GM12878 (cell line): ENCODE data around the gene TGFB1. TPM values are rescaled to one million over a fixed set of nuclear protein-coding genes. Genes with fewer than 3 reads are reported as not detected.

Experiments used
- EGR1 ChIP-seq, 2 experiments: IDR thresholded peaks; 1 replicate in 1 of 2; 2 replicates in 1 of 2; pipeline ENCODE4 v1.6.1; 2011 to 2012; ENCODE audit warnings: low read depth in 2 of 2, low read length in 2 of 2, borderline replicate concordance in 1 of 2, mild to moderate bottlenecking in 1 of 2, moderate library complexity in 1 of 2
- EZH2 ChIP-seq: IDR thresholded peaks from 2 replicates; pipeline ENCODE4 v1.6.1; 2012; ENCODE audit warnings: low read depth, mild to moderate bottlenecking, control low read depth, inconsistent platforms, low read length, borderline replicate concordance; ENCODE audit not compliant: control insufficient read depth
- FOXK2 ChIP-seq: fragments of 450-650 bp; IDR thresholded peaks from 2 replicates; pipeline ENCODE4 v1.6.1; 2017; ENCODE audit warnings: mild to moderate bottlenecking, moderate library complexity
- IKZF1 ChIP-seq: fragments of 450-650 bp; conservative IDR thresholded peaks from 2 replicates; pipeline ENCODE4 v1.6.1; 2017; ENCODE audit warnings: antibody characterized with exemption, mild to moderate bottlenecking
- KAT2A ChIP-seq: conservative IDR thresholded peaks from 2 replicates; pipeline ENCODE4 v1.6.1; 2011; ENCODE audit warnings: low read depth, low read length; ENCODE audit not compliant: control insufficient read depth
- MEF2A ChIP-seq: IDR thresholded peaks from 2 replicates; pipeline ENCODE4 v1.6.1; 2011; ENCODE audit warnings: low read depth, mild to moderate bottlenecking, low read length, moderate library complexity; ENCODE audit not compliant: insufficient read depth
- MYB ChIP-seq: fragments of 150-350 bp; IDR thresholded peaks from 2 replicates; pipeline ENCODE4 v1.6.1; 2014; ENCODE audit warnings: mild to moderate bottlenecking, low read depth, low read length, borderline replicate concordance
- NFYA ChIP-seq: IDR thresholded peaks from 2 replicates; pipeline ENCODE4 v1.6.1; 2011; ENCODE audit warnings: low read depth, mild to moderate bottlenecking, low read length, improper control_type of control experiment, borderline replicate concordance
- NR2C2 ChIP-seq: IDR thresholded peaks from 2 replicates; pipeline ENCODE4 v1.6.1; 2011; ENCODE audit warnings: borderline replicate concordance, low read depth; ENCODE audit not compliant: control insufficient read depth, insufficient read length
- NRF1 ChIP-seq: conservative IDR thresholded peaks from 2 replicates; pipeline ENCODE4 v1.6.1; 2011; ENCODE audit warnings: mild to moderate bottlenecking, low read depth, low read length, improper control_type of control experiment
- ZBTB33 ChIP-seq: fragments of 450-650 bp; IDR thresholded peaks from 2 replicates; pipeline ENCODE4 v1.6.1; 2017; ENCODE audit warnings: mild to moderate bottlenecking
- ZNF687 ChIP-seq: fragments of 450-650 bp; IDR thresholded peaks from 2 replicates; pipeline ENCODE4 v1.6.1; 2017; ENCODE audit warnings: mild to moderate bottlenecking, moderate library complexity
- polyA plus RNA-seq, 11 experiments: library from polyadenylated mRNA; depleted of rRNA in 4 of 11; unstranded in 6 of 11; stranded (reverse) in 5 of 11; fragments of >200 nt; fragmentation: Nextera tagmentation in 4 of 11; fragmentation: Illumina TruSeq in 1 of 11; extraction: Ambion mirVana in 4 of 11; extraction: Trizol in 1 of 11; gene quantifications; 1 replicate in 1 of 11; 2 replicates in 10 of 11; pipeline versions ENCODE4 v1.2.1 to v1.2.3, GENCODE V29; 2011 to 2016; ENCODE audit warnings: inconsistent platforms in 2 of 11, missing spikeins in 2 of 11, low read depth in 1 of 11
- total RNA-seq, 4 experiments: library from RNA; depleted of rRNA in 3 of 4; stranded (reverse); fragments of >200 nt in 3 of 4; fragmentation: Illumina TruSeq in 1 of 4; extraction: Trizol in 1 of 4; gene quantifications; 2 replicates each; pipeline versions ENCODE4 v1.2.1 to v1.2.3, GENCODE V29; 2013 to 2021

Gene TGFB1
- total and polyA plus RNA-seq, 10 of the 15 experiments (the other 5 are each of a cell fraction or from before 2014, with no cell fraction given): 0.23 to 120 (median 10.9) TPM

- no peak for TF ChIP-seq MEF2A
- TF ChIP-seq NFYA: no peak
- no peak for TF ChIP-seq NRF1
- TF ChIP-seq MYB: no peak
- TF ChIP-seq ZBTB33: no peak
- no peak for TF ChIP-seq EZH2
- TF ChIP-seq EGR1 (IDR thresholded peaks at IDR 0.05; ENCODE audit: borderline replicate concordance in 1 of 2, low read depth in 2 of 2, low read length in 2 of 2): peak in 1 of 2 experiments; percentile 84; a peak in 1 of 3 replicates
- peak; percentile 85 for TF ChIP-seq IKZF1
- no peak for TF ChIP-seq NR2C2
- TF ChIP-seq ZNF687: peak; percentile 76
- no peak for TF ChIP-seq KAT2A
- no peak for TF ChIP-seq FOXK2
These were observed 26.1 kb downstream of the TGFB1 start (continued) for GRCh38 chr19:41327576-41328156.
